RCC 7860 (cell line): ENCODE data around the gene RIC8A.
A peak's percentile ranks its signal among the peaks of the same experiment; 100 is the strongest.

ENCODE experiments used
- DNase-seq: peaks from one replicate; pipeline ENCODE4 v3.0.0-alpha.2; 2015; ENCODE audit warnings: low spot score
- FAIRE-seq: peaks from 2 replicates; lab custom pipeline; 2012; peaks lifted over from hg19 to GRCh38; lab: Jason Lieb, UNC

Gene RIC8A

GRCh38 chr11:203945-204586 is 3.4 kb upstream of the RIC8A start:
- DNase-seq (no peak), FAIRE-seq (no peak)

- DNase-seq (no peak), FAIRE-seq (no peak)
These were observed 2.9 kb upstream of the RIC8A start for GRCh38 chr11:204587-205109.

DNA sequence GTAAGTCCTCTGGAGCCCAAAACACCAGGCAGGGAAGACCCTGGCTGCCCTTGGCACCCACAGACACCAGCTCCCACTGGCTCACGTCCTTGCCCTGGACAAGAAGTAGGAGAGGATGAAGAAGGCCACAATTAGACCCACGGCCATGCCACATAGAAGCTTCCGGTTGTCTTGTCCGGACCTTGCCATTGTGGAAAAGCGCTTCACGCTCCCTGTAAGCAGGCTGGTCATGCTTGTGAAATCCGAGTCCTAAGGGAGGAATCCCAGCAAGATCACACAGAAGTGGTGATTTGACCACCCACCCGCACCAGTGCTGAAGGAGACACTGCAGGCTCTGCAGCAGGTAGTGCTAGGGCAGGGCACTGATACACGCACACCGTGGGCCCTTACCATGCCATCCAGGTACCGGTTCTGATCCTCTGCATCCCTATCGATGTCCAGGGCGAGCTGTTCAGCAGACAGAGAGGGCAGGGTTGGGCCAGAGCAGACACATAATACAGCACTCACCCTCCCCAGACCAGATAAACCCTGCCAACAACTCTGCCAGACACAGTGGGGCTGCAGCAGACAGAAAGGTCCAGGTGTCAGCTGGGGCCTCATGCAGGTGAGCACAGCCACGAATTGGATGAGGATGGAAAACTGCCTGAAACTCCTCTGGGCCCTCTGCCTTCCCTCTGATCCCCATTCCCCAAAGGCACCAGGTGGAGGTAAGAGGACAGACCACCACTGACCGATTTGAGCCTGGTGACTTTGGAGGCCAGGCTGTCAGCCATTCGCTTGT is 2.1 kb upstream of the RIC8A start:
- DNase-seq: no peak
- no peak for FAIRE-seq

GRCh38 chr11:206002-206384 is 1.5 kb upstream of the RIC8A start:
- FAIRE-seq (no peak), DNase-seq (no peak)

DNA sequence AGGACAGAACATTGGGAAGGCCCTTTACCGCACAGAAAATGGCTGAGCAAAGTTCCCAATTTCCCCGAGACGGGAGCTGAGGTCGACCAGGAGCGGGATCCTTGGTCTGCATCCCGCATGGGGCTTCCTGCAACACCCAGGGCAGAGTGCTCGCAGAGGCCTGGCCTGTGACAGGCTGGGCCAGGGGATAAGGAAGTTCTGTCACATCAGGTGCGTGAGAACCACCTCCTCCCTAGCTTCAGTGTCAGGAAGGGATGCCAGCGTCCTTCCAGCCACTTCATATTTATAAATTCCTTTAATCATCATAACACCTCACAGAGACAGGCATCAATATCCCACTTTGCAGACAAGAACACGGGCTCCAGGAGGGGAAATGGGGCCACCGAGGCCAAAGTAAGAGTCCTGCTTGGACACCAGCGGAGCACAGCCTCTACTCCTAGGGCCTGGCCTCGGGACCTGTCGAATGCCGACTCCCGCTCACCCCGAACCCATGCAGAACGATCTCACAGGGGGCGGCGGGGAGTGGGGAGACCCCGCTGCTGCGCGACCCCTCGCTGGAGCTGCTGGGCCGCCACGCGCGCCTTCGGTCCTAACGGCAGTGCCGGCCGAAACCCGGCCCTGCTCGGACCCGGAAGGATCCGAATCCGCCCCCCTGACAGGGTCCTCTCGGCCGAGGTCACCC is 841 bp upstream of the RIC8A start:
- DNase-seq: no peak
- FAIRE-seq: no peak

DNA sequence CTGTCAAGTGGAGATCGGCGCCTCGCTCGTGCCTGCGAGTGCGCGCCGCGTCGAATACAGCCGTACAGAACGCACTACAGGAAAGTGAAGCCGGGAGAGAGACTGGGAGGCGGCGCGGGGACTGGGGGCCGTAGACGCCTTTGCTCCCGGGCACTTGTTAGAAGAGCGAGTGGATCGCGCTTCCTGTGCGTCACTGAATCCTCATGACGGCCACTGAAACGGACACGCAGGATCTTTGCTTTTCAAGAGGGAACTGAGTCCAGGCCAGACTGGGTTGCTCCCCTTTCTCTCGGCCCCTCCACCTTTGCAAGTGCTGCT is 314 bp downstream of the RIC8A start:
- no peak for FAIRE-seq
- peak; percentile 13 for DNase-seq

GRCh38 chr11:208181-208916 is 841 bp downstream of the RIC8A start:
- DNase-seq (peak; percentile 44), FAIRE-seq (no peak)

- FAIRE-seq: no peak
- no peak for DNase-seq
These were observed 1.4 kb downstream of the RIC8A start for GRCh38 chr11:208917-209260.

GRCh38 chr11:209275-210121 is 2.0 kb downstream of the RIC8A start:
- FAIRE-seq (no peak), DNase-seq (no peak)

GRCh38 chr11:210122-210802 is 2.8 kb downstream of the RIC8A start:
- DNase-seq (peak; percentile 68), FAIRE-seq (no peak)

DNA sequence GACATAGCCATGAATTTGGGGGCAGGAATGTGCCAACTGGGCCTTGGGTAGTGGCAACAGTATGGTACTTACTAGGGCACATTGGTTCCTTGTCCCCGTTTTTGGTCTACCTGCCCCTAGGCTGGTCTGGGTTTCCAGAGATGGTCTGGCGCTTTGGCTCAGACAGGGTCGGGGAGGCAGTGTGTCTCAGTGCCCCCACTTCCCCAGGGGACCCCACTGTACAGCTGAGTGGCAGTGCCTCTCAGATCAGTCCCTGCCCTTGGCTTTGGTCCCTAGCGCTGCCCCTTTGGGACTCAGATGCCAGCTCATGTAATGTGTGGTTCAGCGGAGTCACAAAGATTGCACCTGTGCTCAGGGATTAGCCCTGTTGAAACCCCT is 3.3 kb downstream of the RIC8A start:
- FAIRE-seq: no peak
- DNase-seq: no peak

DNA sequence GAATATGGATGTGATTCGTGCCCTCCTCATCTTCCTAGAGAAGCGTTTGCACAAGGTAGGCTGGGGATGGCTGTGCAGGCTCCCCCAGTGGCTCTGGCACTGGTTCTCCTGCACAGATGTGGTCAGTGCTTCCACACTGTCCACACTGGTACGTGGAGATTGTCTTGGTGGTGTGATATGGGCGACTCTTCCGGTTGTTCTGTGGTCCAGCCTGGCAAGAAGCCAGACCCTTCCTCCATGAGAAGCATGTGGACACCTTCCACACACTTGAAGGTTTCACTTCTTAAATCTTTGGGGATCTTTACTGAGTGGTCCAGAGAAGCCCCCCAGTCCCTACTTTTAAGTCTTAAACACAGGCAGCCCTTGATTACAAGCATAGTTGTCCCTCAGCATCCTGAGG is 3.8 kb downstream of the RIC8A start:
- DNase-seq: no peak
- FAIRE-seq: no peak

- FAIRE-seq (no peak), DNase-seq (no peak)
These were observed 4.2 kb downstream of the RIC8A start for GRCh38 chr11:211741-212140.

DNA sequence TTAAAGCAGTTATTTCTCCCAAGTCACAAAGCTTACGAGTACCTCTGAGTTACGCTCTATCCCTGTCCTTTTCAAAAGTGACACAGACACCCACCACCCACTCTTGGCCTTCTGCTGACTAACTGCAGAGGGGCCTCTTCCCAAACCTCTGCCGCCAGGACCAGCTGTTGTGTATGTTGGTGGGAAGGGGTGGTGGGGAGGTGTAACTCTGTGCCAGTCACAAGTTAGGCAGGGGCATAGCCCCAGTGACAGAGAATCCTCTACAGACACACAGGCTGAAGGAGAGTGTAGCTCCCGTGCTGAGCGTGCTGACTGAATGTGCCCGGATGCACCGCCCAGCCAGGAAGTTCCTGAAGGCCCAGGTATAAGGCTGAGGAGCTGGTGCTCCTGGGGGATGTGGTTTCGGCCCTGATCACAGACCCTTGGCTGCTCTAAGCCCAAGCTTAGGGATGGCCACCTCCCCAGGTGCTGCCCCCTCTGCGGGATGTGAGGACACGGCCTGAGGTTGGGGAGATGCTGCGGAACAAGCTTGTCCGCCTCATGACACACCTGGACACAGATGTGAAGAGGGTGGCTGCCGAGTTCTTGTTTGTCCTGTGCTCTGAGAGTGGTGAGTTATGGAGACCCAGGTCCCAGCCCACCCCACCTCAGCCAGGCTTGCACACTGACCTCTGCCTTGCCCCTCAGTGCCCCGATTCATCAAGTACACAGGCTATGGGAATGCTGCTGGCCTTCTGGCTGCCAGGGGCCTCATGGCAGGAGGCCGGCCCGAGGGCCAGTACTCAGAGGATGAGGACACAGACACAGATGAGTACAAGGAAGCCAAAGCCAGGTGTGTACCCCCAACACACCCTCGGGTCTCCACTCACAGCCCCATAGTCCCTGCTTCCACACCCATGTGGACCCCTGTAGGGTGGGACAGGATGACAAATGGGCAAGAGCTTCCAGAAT is 4.9 kb downstream of the RIC8A start:
- DNase-seq (no peak), FAIRE-seq (no peak)

DNA sequence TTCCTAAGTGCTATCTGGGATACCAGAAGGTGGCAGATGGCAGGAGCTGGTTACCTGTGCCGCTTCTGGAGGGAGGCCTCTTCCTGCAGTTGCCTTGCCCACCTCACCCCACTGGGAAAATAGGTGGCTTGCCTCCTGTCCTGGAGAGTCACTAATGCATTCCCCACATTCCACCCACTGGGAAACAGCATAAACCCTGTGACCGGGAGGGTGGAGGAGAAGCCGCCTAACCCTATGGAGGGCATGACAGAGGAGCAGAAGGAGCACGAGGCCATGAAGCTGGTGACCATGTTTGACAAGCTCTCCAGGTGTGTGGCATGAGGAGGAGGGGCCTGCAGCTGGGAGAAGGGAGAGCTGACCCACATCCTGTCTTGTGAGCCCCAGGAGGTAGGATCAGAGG is 5.6 kb downstream of the RIC8A start:
- FAIRE-seq (no peak), DNase-seq (no peak)

GRCh38 chr11:214083-214482 is 6.6 kb downstream of the RIC8A start:
- DNase-seq (no peak), FAIRE-seq (no peak)

GRCh38 chr11:215581-216037 is 8.1 kb downstream of the RIC8A start:
- DNase-seq (no peak), FAIRE-seq (no peak)

DNA sequence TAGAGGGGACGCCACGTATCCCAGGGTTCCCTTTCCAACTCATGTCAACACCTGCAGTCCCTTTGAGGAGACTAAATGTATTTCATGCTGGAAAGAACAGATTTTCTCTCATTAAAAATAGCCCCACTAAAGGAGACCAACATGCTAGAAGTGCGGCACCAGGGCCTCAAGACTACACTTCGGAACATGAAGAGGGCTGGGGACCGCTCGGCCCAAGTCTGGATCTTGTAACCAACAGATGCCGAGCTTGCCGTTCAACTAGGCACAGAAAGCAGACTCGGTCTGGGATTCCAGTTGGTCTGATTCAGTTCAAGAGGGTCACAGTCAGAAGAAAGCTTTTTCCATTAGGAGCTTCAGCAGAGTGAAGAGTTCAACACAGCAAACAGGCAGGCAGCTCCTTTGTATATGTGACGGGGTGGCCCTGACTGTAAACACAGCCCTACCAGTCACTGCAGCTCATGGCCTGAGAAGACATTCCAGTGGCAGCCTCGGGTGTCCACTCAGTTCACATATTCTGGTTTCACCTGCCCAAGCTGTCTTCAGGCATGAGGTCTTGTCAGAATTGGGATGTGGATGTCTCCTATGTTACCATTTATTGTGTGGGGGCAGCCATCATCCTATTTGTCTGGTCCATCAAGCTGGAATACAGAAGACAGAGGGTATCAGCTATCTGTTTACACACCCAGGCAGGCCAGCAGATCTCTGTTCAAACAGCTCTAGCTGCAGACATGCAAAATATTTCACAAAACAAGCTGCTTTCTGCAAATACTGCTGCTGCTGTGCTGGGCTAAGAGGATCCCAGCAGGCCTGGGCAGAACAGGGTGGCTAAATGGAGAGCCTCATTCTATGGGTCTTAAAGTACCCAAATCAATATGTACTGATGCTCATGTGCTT is 8.8 kb downstream of the RIC8A start:
- FAIRE-seq: no peak

More for the DNA sequence above, 8.8 kb downstream of the RIC8A start:
- no peak for DNase-seq
